ENCODE results near the gene BLM. TPM values are rescaled to one million over a fixed set of nuclear protein-coding genes. Genes with fewer than 3 reads are reported as not detected.

Gene BLM
- total and polyA plus RNA-seq, 2 of the 4 experiments (the other 2 are of a cell fraction), result 2.5 to 6.5 TPM

GRCh38 chr15:90859234-90860131 lies 142.3 kb downstream of the BLM start:
- H2AFZ ChIP-seq (replicated peaks; ENCODE audit: low read length, poor library complexity), result peak overlapping the region; percentile 85
- H3K9ac ChIP-seq (ENCODE audit: low read depth, low read length), result no peak overlapping the region
- H4K8ac ChIP-seq (ENCODE audit: low read depth in 2 of 2, low read length in 2 of 2), result peak overlapping the region in 1 of 2 experiments; percentile 85; a peak in 1 of 4 replicates
- ATAC-seq (ENCODE audit: low read depth) (peak; percentile 62), DNase-seq (no peak)
- ChIA-PET POLR2A (ENCODE audit: unreplicated experiment) (interaction anchor here (0.7 to 0.9 kb wide), 2 partner anchors 70 to 151 kb away, joined by 3 to 5 read pairs; no protein-coding TSS in a partner anchor), CTCF (no interaction called here)
- no peak overlapping the region for H2BK15ac ChIP-seq (ENCODE audit: low read depth, low read length)
- peaks cover 6% of the 10 kb centered on the region for H3K4me1 ChIP-seq (ENCODE audit: control insufficient read depth, insufficient read depth, low read length)
- H3K4ac ChIP-seq (ENCODE audit: low read depth, low read length), result peak overlapping the region; percentile 48; the same call in 1 of the 2 replicates
- in situ Hi-C loops (cut with MboI; ENCODE audit: low sequenced_read_pairs) (no loop called here), dilution Hi-C loops (cut with HindIII; ENCODE audit: low sequenced_read_pairs, unreplicated experiment) (no loop called here), intact Hi-C loops (cut with micrococcal nuclease) (no loop called here)
- no peak overlapping the region; the same call in 1 of the 2 replicates for H3K23ac ChIP-seq (ENCODE audit: low read depth, low read length)
- no peak overlapping the region for H2BK20ac ChIP-seq (ENCODE audit: low read depth, low read length)
- no peak overlapping the region for H3K56ac ChIP-seq (ENCODE audit: extremely low read depth, insufficient read depth, low read length)
- TF ChIP-seq CTCF (conservative IDR thresholded peaks at IDR 0.05; ENCODE audit: low read depth, low read length) (no peak), CEBPB (IDR thresholded peaks at IDR 0.05; ENCODE audit: low read depth, low read length) (no peak), MAZ (IDR thresholded peaks at IDR 0.05; ENCODE audit: borderline replicate concordance, low read depth, low read length) (no peak), BHLHE40 (IDR thresholded peaks at IDR 0.05; ENCODE audit: low read depth, low read length) (no peak), RFX5 (IDR thresholded peaks at IDR 0.05; ENCODE audit: low read depth, low read length) (no peak), FOS (IDR thresholded peaks at IDR 0.05; ENCODE audit: low read depth, low read length) (no peak), SMC3 (IDR thresholded peaks at IDR 0.05; ENCODE audit: low read depth, low read length) (no peak), RCOR1 (IDR thresholded peaks at IDR 0.05; ENCODE audit: insufficient replicate concordance, low read length) (no peak), RAD21 (IDR thresholded peaks at IDR 0.05; ENCODE audit: low read length) (no peak), MAFK (IDR thresholded peaks at IDR 0.05; ENCODE audit: low read depth, low read length) (no peak), ELK1 (IDR thresholded peaks at IDR 0.05; ENCODE audit: borderline replicate concordance, low read depth, low read length) (no peak), POLR2A (IDR thresholded peaks at IDR 0.05; ENCODE audit: low read depth, low read length) (no peak)
- H4K5ac ChIP-seq (ENCODE audit: low read depth, low read length), result peak overlapping the region; percentile 12; the same call in 1 of the 2 replicates
- no peaks in the 10 kb centered on the region for H3K36me3 ChIP-seq (ENCODE audit: control insufficient read depth, insufficient read depth, low read length)
- H3K27me3 ChIP-seq (ENCODE audit: control insufficient read depth, insufficient read depth, low read length), result no peaks in the 10 kb centered on the region
- H3K4me3 ChIP-seq (ENCODE audit: insufficient read depth, low read depth, low read length), result no peak overlapping the region
- 45% methylated on average over 3 of the region's 10 CpGs; no CpG with 5 or more reads in 1 of the 2 experiments for WGBS, 2 experiments (ENCODE audit: extremely low coverage in 2 of 2, insufficient read length in 1 of 2)
- H3K18ac ChIP-seq (ENCODE audit: low read depth, low read length), result 0 out of 2 replicates have a peak overlapping the region, but pooled peaks have one; percentile 1
- no peak overlapping the region for H3K4me2 ChIP-seq (ENCODE audit: low read depth, low read length)
- peak overlapping the region; percentile 27 for H2BK5ac ChIP-seq (ENCODE audit: low read depth, low read length, poor library complexity, severe bottlenecking)
- no peaks in the 10 kb centered on the region for H4K20me1 ChIP-seq (ENCODE audit: insufficient read depth, low read length)
- H3K79me1 ChIP-seq (ENCODE audit: low read depth in 1 of 2, low read length in 2 of 2), result no peaks in the 10 kb centered on the region
- peak overlapping the region; percentile 74; the same call in 1 of the 2 replicates for H3K14ac ChIP-seq (replicated peaks; ENCODE audit: low read depth, low read length)
- peaks cover 3% of the 10 kb centered on the region; the same call in 1 of the 2 replicates for H3K9me1 ChIP-seq (ENCODE audit: insufficient read depth, low read length)
- no peak overlapping the region for H4K91ac ChIP-seq (ENCODE audit: insufficient read depth, low read depth, low read length)
- H2AK5ac ChIP-seq (ENCODE audit: low read depth, low read length), result peak overlapping the region; percentile 50
- H3K9me3 ChIP-seq (ENCODE audit: control insufficient read depth, insufficient read depth, low read length), result no peaks in the 10 kb centered on the region
- BruUV-seq (replicated peaks), result no TSS peak
- H3K27ac ChIP-seq (ENCODE audit: insufficient read depth, low read length), result no peak overlapping the region
- H2BK120ac ChIP-seq (ENCODE audit: low read depth, low read length), result no peak overlapping the region
- H2AK9ac ChIP-seq (replicated peaks; ENCODE audit: low read depth, low read length, poor library complexity), result no peak overlapping the region
